H1 (cell line): ENCODE measurements around the gene CNGA2.

ENCODE experiments used
- CEBPB ChIP-seq: IDR thresholded peaks from 2 replicates; pipeline ENCODE4 v1.6.1; 2012; ENCODE audit warnings: low read depth, low read length
- EGR1 ChIP-seq: IDR thresholded peaks from 2 replicates; pipeline ENCODE4 v1.6.1; 2011; ENCODE audit warnings: low read depth, low read length, borderline replicate concordance
- EZH2 ChIP-seq: fragments of 200-600 bp; sonication (generic); IDR thresholded peaks from 2 replicates; pipeline ENCODE4 v1.7.1; 2012; ENCODE audit warnings: low read depth, mild to moderate bottlenecking, moderate library complexity, low read length, inconsistent platforms; ENCODE audit not compliant: severe bottlenecking
- JUND ChIP-seq: IDR thresholded peaks from 2 replicates; pipeline ENCODE4 v1.6.1; 2011; ENCODE audit warnings: mild to moderate bottlenecking, improper control_type of control experiment, low read length
- POLR2AphosphoS5 ChIP-seq: IDR thresholded peaks from 2 replicates; pipeline ENCODE4 v1.6.1; 2011; ENCODE audit warnings: low read depth, low read length
- RAD21 ChIP-seq, 2 experiments: IDR thresholded peaks in 1 of 2; conservative IDR thresholded peaks in 1 of 2; 2 replicates each; pipeline ENCODE4 v1.6.1; 2011; ENCODE audit warnings: low read depth in 2 of 2, low read length in 2 of 2, improper control_type of control experiment in 1 of 2, inconsistent platforms in 1 of 2, mild to moderate bottlenecking in 1 of 2, moderate library complexity in 1 of 2
- SIN3A ChIP-seq, 2 experiments: IDR thresholded peaks in 1 of 2; conservative IDR thresholded peaks in 1 of 2; 2 replicates each; pipeline ENCODE4 v1.6.1; 2011 to 2012; ENCODE audit warnings: low read length in 2 of 2, improper control_type of control experiment in 1 of 2, low read depth in 1 of 2, mild to moderate bottlenecking in 1 of 2
- SP1 ChIP-seq: IDR thresholded peaks from 2 replicates; pipeline ENCODE4 v1.6.1; 2011; ENCODE audit warnings: low read depth, low read length
- SP2 ChIP-seq: IDR thresholded peaks from 2 replicates; pipeline ENCODE4 v1.6.1; 2012; ENCODE audit warnings: mild to moderate bottlenecking, low read length, inconsistent platforms
- ZNF274 ChIP-seq: IDR thresholded peaks from 2 replicates; pipeline ENCODE4 v1.7.0; 2012; ENCODE audit warnings: low read length, borderline replicate concordance; ENCODE audit errors: extremely low read depth
- TF ChIP-seq, protein P1 (sequence below), 3 experiments: IDR thresholded peaks; 1 replicate in 2 of 3; 2 replicates in 1 of 3; pipeline versions ENCODE4 v1.5.1 to v1.6.1; 2011; ENCODE audit warnings: low read length in 3 of 3, mild to moderate bottlenecking in 3 of 3, inconsistent platforms in 2 of 3, low read depth in 1 of 3, moderate library complexity in 1 of 3; ENCODE audit not compliant: insufficient read depth in 1 of 3; ENCODE audit errors: control extremely low read depth in 1 of 3
- TF ChIP-seq, protein P2 (sequence below): IDR thresholded peaks from 2 replicates; pipeline ENCODE4 v1.6.1; 2011; ENCODE audit warnings: low read length, improper control_type of control experiment

DNA sequence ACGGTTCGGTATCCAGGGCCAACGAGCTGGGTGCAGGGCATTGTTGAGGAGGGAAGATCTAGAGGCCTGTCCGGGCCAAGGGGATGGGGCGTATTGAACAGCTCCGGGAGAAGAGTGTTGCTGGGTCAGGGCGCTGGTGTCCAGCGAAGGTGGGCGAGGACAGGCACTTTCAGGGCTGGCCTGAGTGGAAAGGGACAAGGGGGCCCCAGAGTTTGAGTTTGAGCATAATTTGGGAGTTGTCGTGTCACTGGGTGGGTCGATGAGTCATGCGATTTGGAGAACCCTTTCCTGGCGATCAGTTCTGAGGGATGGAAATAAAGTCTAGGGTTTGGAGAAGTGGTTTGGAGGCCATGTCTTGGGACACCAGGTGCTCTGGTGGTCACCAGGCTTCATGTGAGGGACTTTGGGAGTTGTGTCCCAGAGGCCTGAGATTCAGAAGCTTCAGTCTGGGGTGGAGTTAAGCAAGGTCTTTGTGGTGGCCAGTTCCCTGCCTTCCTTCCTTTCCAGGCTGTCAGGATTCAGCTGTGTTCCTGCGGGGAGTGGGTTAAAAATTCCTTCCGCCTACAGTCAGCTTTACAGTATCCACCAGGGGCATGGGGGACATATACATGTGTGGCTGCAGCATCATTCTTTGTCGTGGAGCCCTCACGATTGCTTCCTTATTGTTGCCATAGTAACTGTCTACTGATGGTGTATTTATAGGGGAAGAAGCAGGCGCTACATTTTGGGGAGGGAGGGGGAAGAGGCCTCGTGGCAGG, 38.8 kb upstream of the CNGA2 start:
- TF ChIP-seq, protein P1, sequence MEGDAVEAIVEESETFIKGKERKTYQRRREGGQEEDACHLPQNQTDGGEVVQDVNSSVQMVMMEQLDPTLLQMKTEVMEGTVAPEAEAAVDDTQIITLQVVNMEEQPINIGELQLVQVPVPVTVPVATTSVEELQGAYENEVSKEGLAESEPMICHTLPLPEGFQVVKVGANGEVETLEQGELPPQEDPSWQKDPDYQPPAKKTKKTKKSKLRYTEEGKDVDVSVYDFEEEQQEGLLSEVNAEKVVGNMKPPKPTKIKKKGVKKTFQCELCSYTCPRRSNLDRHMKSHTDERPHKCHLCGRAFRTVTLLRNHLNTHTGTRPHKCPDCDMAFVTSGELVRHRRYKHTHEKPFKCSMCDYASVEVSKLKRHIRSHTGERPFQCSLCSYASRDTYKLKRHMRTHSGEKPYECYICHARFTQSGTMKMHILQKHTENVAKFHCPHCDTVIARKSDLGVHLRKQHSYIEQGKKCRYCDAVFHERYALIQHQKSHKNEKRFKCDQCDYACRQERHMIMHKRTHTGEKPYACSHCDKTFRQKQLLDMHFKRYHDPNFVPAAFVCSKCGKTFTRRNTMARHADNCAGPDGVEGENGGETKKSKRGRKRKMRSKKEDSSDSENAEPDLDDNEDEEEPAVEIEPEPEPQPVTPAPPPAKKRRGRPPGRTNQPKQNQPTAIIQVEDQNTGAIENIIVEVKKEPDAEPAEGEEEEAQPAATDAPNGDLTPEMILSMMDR (IDR thresholded peaks at IDR 0.05; ENCODE audit: control extremely low read depth in 1 of 3, insufficient read depth in 1 of 3, low read depth in 1 of 3, low read length in 3 of 3) = no peak
- TF ChIP-seq EZH2 = no peak
- TF ChIP-seq SP1 = no peak
- no peak for TF ChIP-seq POLR2AphosphoS5
- no peak for TF ChIP-seq EGR1
- no peak for TF ChIP-seq JUND
- TF ChIP-seq, protein P2, sequence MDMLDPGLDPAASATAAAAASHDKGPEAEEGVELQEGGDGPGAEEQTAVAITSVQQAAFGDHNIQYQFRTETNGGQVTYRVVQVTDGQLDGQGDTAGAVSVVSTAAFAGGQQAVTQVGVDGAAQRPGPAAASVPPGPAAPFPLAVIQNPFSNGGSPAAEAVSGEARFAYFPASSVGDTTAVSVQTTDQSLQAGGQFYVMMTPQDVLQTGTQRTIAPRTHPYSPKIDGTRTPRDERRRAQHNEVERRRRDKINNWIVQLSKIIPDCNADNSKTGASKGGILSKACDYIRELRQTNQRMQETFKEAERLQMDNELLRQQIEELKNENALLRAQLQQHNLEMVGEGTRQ = no peak
- no peak for TF ChIP-seq SP2
- TF ChIP-seq ZNF274 = no peak
- TF ChIP-seq RAD21 (IDR thresholded peaks at IDR 0.05 in 1 of 2, conservative IDR thresholded peaks at IDR 0.05 in 1 of 2; ENCODE audit: low read depth in 2 of 2, low read length in 2 of 2) = no peak
- no peak for TF ChIP-seq SIN3A (conservative IDR thresholded peaks at IDR 0.05 in 1 of 2, IDR thresholded peaks at IDR 0.05 in 1 of 2; ENCODE audit: low read depth in 1 of 2, low read length in 2 of 2)
- no peak for TF ChIP-seq CEBPB
